Transverse colon (tissue), 4 donors: ENCODE data around the gene CIC. TPM values are rescaled to one million over a fixed set of nuclear protein-coding genes. Genes with fewer than 3 reads are reported as not detected.
A peak's percentile ranks its signal among the peaks of the same experiment; 100 is the strongest.

Experiments
- DNase-seq: peaks from one replicate; pipeline ENCODE4 v3.0.0-alpha.2; 2019
- H3K27ac ChIP-seq, 4 donors: fragments of 200-600 bp; sonication (generic); 2 replicates each; pipeline ENCODE4 v1.5.1; 2016 to 2018; ENCODE audit warnings: inconsistent platforms in 4 of 4
- H3K27me3 ChIP-seq: fragments of 200-600 bp; sonication (generic); 2 replicates; pipeline ENCODE4 v1.5.1; 2017; ENCODE audit warnings: inconsistent platforms
- H3K36me3 ChIP-seq, 4 donors: fragments of 200-600 bp; sonication (generic); 2 replicates each; pipeline ENCODE4 v1.5.1; 2017 to 2019; ENCODE audit warnings: inconsistent platforms in 4 of 4
- H3K4me1 ChIP-seq, 4 donors: fragments of 200-600 bp; sonication (generic); 2 replicates each; pipeline ENCODE4 v1.5.1; 2017 to 2020; ENCODE audit warnings: inconsistent platforms in 4 of 4
- H3K4me3 ChIP-seq, 4 donors: fragments of 200-600 bp; sonication (generic); 1 replicate in 1 of 4; 2 replicates in 3 of 4; pipeline versions ENCODE4 v1.5.1 to v1.6.1; 2017 to 2019; ENCODE audit warnings: inconsistent platforms in 4 of 4
- H3K9me3 ChIP-seq, 2 donors: fragments of 200-600 bp; sonication (generic); 2 replicates each; pipeline ENCODE4 v1.5.1; 2017 to 2019; ENCODE audit warnings: inconsistent platforms in 2 of 2
- CTCF ChIP-seq, 5 experiments: fragments of 200-600 bp in 3 of 5; fragments of 450-650 bp in 2 of 5; sonication (generic) in 3 of 5; IDR thresholded peaks; 1 replicate in 2 of 5; 2 replicates in 3 of 5; pipeline ENCODE4 v1.5.1; 2016 to 2017; ENCODE audit warnings: antibody characterized with exemption in 5 of 5, inconsistent platforms in 3 of 5, mild to moderate bottlenecking in 2 of 5, moderate library complexity in 1 of 5
- EP300 ChIP-seq: sonication (generic); formaldehyde crosslinking; IDR thresholded peaks from one replicate; pipeline ENCODE4 v1.6.1; 2017; ENCODE audit warnings: antibody characterized with exemption, low read depth
- POLR2A ChIP-seq: fragments of 450-650 bp; IDR thresholded peaks from one replicate; pipeline ENCODE4 v1.6.1; 2016; ENCODE audit warnings: antibody characterized with exemption, mild to moderate bottlenecking, moderate library complexity
- POLR2AphosphoS5 ChIP-seq, 3 donors: sonication (generic); formaldehyde crosslinking; IDR thresholded peaks; one replicate each; pipeline ENCODE4 v1.6.1; 2016; ENCODE audit warnings: antibody characterized with exemption in 3 of 3
- WGBS, 2 donors: methylation state at CpG; one replicate each; pipeline ENCODE4 v1.1.5; 2018; ENCODE audit warnings: low coverage in 1 of 2; 5-methylcytosine and 5-hydroxymethylcytosine counted together
- in situ Hi-C, 4 donors: fragments of 200-750 bp; cut with MboI; loops; one replicate each; pipeline versions ENCODE4 v1.15.0 to v1.15.1; 2017; ENCODE audit warnings: low sequenced_read_pairs in 3 of 4, low pct_ligation_motif_present in 1 of 4, low pct_unique_long_range_greater_than_20kb in 1 of 4
- intact Hi-C: fragments of 100-400 bp; cut with DNase I; formaldehyde crosslinking; loops from one replicate; pipeline ENCODE4 v1.15.1; 2023; ENCODE audit warnings: low total_unique reads
- total RNA-seq, 4 donors: library from RNA; depleted of rRNA; stranded (reverse); fragments of >200 nt; gene quantifications; one replicate each; pipeline ENCODE4 v1.1.0, GENCODE V29; 2016

The CIC gene
- total RNA-seq, 4 donors from 2014 or later, result 35.1 to 96.5 (median 43.6) TPM

GRCh38 chr19:42290136-42290522 is 21.1 kb downstream of the CIC start:
- intact Hi-C loops (no loop called here), in situ Hi-C loops (loop anchor here in 2 of 4 donors (10.0 kb wide), 1 partner anchor 155 kb away; the partner anchor contains the start of gene POU2F2 (in 2 of the 2))
- peaks cover 0 to 33% (median 4%) of the 10 kb centered on the region in 4 donors for H3K36me3 ChIP-seq
- H3K4me3 ChIP-seq, result no peak overlapping the region
- peaks cover 12 to 33% (median 26%) of the 10 kb centered on the region in 4 donors for H3K4me1 ChIP-seq
- 83% methylated on average over 5 to 11 of the region's 13 CpGs for WGBS, 2 donors
- no peaks in the 10 kb centered on the region for H3K27me3 ChIP-seq
- no peak overlapping the region for H3K27ac ChIP-seq
- TF ChIP-seq POLR2A, result no peak
- no peak for TF ChIP-seq POLR2AphosphoS5 (IDR thresholded peaks at IDR 0.05)
- no peak for TF ChIP-seq EP300
- TF ChIP-seq CTCF (IDR thresholded peaks at IDR 0.05), result no peak
- no peaks in the 10 kb centered on the region for H3K9me3 ChIP-seq
- DNase-seq, result no peak

GRCh38 chr19:42290523-42291434 is 21.7 kb downstream of the CIC start:
- no peak overlapping the region for H3K4me3 ChIP-seq
- H3K36me3 ChIP-seq, result peaks cover 0 to 33% (median 4%) of the 10 kb centered on the region in 4 donors
- DNase-seq, result no peak
- H3K9me3 ChIP-seq, result no peaks in the 10 kb centered on the region
- no peaks in the 10 kb centered on the region for H3K27me3 ChIP-seq
- H3K27ac ChIP-seq, result peak overlapping the region in 1 of 4 donors; percentile 25
- intact Hi-C loops (no loop called here), in situ Hi-C loops (loop anchor here in 2 of 4 donors (10.0 kb wide), 1 partner anchor 156 kb away; the partner anchor contains the start of gene POU2F2 (in 2 of the 2))
- peaks cover 5 to 27% (median 20%) of the 10 kb centered on the region in 4 donors for H3K4me1 ChIP-seq
- TF ChIP-seq CTCF (IDR thresholded peaks at IDR 0.05) (peak in 4 of 5 experiments; percentile 22 to 53 (median 38)), EP300 (no peak), POLR2A (no peak)
- 80% methylated on average over 11 of the region's 31 CpGs; no CpG with 5 or more reads in 1 of the 2 donors for WGBS, 2 donors

GRCh38 chr19:42291435-42291810 is 22.4 kb downstream of the CIC start:
- intact Hi-C loops, result no loop called here
- peaks cover 0 to 20% (median 14%) of the 10 kb centered on the region in 4 donors for H3K4me1 ChIP-seq

More at GRCh38 chr19:42291435-42291810, 22.4 kb downstream of the CIC start:
- Histone ChIP-seq H3K36me3 (peaks cover 0 to 33% (median 4%) of the 10 kb centered on the region in 4 donors), H3K9me3 (no peaks in the 10 kb centered on the region), H3K4me3 (no peak overlapping the region), H3K27me3 (no peaks in the 10 kb centered on the region), H3K27ac (peak overlapping the region in 1 of 4 donors; percentile 25)
- DNase-seq, result no peak
- 52% methylated on average over 9 of the region's 9 CpGs; no CpG with 5 or more reads in 1 of the 2 donors for WGBS, 2 donors
- in situ Hi-C loops, result loop anchor here in 2 of 4 donors (10.0 kb wide), 1 partner anchor 157 kb away; the partner anchor contains the start of gene POU2F2 (in 2 of the 2)
- no peak for TF ChIP-seq CTCF (IDR thresholded peaks at IDR 0.05)
- no peak for TF ChIP-seq POLR2AphosphoS5 (IDR thresholded peaks at IDR 0.05)
- TF ChIP-seq POLR2A, result no peak
- TF ChIP-seq EP300, result no peak
